HS-5 (cell line): Measurements from ENCODE around the gene PRKN.

Source experiments
- DNase-seq: peaks from one replicate; pipeline ENCODE4 v3.0.0-alpha.2; 2012; ENCODE audit warnings: low read depth

PRKN gene

DNA sequence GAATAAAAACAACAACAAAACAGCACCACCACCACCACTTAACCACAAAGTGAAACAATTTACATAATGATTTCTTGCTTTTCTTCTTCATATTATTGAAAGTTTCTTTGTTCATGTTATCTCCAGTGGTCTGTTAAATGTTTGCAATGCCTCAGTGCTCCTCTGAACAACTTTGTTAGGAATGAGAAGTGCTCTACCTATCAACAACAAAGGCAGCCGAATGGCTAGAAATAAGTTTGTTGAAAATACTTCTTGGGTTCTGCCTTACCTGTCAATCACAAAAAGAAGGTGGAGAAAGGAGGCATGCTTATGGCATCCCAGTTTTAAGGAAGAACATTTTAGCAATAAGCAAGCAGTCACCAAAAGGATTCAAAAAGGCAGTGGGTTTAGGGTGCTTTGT, 490.2 kb downstream of the PRKN start:
- DNase-seq: no peak

DNA sequence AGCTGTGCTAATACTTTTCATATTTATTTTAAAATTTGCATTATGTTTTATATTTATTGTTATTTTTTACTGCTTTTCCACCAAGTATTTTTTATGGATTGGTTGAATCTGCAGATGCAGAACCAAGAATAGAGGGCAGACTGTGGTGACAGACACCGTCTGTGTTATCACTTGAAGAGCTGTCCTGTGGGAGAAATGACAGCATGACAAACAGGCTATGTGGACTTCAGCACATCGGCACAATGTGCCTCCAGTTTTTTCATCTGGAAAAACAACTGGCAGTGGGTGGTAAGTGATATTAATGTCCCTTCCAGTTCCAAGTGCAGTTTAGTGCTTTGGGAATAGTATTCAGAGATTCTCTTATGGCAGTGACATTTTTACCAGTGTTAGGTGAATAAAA, 492.9 kb downstream of the PRKN start:
- DNase-seq: no peak

- no peak for DNase-seq
Measured at GRCh38 chr6:162230147-162230752, 497.3 kb downstream of the PRKN start.

DNA sequence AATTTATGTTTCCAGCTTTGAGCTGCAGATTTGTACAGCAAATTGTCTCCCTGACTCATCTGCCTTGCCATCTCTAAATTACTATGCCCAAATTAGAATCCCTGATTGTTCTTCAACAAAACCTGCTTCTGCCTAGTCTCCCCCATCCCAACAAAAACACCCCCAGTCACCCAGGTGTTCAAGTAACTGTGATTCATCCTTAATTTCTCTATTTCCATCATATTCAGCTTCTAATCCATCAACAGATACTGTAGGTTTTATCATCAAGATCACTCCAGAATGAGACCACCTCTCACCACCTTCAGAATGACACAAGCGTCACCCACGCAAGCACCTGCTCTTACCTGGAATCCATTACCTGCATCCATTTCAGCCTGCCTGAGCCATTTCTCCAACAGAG, 498.5 kb downstream of the PRKN start:
- DNase-seq: no peak

DNA sequence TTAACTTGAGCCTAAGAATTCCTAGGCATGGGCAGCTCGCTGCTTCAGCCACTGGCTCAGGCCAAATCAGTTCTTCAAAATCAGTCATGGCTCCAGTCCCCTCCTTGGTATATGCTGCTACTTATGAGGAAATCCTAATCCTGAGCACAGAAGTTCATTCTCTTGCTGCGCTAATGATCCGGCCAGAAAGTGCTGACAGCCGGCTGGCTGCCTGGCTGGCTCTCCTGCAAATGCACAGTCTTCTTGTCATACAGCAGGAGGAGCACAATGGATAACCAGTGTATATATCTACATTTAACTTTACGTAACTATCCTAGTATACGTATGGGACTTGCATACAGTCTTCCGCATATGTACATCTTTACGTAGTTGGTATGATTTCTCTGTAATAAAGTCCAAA, 500.8 kb downstream of the PRKN start:
- no peak for DNase-seq

DNA sequence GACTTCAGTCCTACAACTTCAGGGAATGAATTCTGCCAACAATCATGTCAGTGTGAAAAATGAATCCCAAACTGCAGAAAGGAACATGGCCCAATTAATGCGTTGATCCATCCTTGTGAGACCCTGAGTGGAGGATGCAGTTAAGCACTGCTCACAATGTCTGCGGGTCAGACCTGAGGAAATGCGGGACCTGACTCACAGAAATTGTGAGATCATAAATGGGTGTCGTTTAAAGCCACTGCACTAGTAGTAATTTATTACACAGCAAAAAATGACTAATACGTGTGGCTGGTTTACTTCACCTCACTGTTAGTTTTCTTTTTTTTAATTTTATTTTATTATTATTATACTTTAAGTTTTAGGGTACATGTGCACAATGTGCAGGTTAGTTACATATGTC, 505.0 kb downstream of the PRKN start:
- DNase-seq: no peak

- no peak for DNase-seq
Measured at GRCh38 chr6:162220876-162221275, 506.7 kb downstream of the PRKN start.

DNA sequence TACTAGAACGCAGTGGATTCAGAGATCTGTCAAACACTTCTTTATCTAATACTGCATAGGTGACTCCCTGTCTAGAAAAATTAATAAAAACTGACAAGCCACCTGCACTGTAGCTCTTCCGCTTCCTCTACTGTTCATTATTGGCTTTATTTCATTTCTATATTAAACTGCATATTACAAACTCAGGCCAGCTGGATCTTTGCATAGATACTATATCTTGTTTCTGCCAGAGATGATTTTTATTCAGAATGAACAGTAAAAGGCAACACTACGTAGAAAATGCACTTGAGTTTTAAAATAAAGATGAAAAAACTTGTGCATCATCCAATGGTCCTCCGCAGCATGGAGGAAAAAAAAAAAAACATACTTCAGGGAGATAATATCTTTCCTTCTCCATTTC, 508.3 kb downstream of the PRKN start:
- DNase-seq: no peak

DNA sequence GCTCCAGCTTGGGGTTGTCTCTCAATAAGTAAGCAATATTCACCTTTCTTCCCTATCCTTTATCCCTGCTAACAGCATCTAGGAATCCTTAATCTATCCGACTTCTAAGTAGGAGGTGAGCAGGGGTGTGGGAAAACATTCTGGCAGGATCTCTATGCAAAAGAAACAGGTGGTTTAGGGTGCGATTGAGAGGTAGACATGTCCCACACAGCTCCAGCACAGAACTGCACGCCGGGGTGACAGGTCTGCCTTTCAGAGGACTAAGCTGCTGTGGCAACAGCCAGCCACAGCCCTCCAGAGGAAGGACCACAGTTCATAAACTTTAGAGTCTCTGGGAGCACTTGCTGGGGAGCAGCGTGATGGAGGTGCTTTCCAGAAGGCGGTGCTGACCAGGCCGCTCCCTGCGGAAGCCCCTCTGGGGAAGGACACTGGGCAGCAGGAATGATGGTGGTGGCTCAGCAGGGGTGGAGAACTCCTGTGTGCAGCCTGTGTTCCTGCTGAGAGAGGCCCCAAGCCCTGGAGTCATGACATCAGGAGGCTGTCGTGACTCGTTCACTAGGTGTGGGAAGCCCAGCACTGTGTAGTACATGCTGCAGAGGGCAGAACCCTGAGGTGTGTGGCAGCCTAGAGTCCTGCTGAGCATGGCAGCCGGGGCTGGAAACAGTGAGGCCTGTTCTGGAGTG, 509.6 kb downstream of the PRKN start:
- DNase-seq: no peak

DNA sequence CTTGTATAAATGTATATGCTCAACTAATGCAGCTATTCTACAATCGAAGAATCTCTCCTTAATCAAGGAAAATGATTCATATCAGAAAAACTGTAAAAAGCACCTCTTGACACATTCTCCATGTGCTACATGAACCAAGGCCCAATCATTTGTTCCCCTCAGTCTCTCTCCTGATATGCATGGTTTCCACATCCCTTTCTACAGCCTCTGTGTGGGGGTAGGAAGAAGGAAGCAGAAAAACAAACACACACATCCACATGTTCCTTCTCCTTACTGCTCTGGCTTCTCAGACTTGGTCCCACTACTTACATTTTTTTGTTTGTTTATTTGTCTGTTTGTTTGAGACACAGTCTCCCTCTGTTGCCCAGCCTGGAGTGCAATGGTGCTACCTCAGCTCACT, 510.5 kb downstream of the PRKN start:
- no peak for DNase-seq

DNA sequence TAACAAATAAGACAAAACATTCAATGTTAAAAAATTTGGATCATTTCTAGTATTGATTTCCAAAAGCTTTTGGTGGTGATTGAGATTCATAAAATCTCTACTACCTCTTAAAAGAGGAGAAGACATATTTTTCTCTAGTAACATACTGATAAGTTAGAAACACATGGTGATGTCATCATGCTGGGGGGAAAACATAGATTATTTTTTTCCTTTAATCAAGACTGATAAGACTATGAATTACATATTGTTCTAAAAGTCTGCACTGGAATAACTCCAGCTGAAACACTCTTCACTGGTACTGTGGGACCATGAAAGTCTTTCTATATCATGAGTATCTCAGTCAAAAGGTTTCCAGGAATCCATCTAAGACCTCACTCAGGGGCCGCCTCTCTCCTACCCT, 515.8 kb downstream of the PRKN start:
- no peak for DNase-seq

DNA sequence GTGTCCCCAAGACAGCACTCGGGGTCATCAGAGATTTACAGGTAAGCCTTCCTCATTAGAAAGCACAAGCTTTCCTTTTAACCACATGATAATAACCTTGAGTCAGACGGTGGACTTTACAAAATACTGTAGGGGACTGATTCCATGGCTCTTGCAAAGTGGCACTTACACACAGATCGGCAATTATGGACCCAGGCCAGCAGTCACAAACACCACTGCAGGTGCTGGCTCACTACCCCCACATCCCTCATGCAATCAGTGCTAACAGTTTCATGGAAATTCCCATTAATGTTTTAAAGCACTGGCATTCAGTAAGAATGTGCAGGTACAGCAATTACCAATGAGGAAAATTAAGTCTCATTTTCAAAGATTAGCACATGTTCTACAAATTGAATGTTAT, 516.5 kb downstream of the PRKN start:
- no peak for DNase-seq

DNA sequence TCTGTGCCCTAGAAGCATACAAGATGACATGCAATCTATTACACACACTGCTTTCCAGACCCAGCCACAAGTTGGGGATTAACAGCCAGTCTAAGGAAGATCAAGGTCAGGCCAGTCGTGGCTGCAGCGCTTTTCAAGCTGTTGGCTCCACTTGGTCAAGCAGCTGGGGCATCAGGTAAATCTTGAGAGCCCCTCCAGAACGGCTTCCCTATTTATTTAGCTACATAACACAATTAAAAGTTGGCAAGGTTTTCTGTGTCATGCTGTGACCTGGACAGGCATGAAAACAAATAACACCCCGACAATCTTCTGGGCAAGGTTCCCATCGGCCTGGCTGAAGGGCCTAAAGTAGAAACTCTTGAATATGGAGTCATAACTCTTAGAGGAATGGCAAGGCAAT, 524.3 kb downstream of the PRKN start:
- no peak for DNase-seq

- no peak for DNase-seq
Measured at GRCh38 chr6:162200945-162201690, 526.4 kb downstream of the PRKN start.

DNA sequence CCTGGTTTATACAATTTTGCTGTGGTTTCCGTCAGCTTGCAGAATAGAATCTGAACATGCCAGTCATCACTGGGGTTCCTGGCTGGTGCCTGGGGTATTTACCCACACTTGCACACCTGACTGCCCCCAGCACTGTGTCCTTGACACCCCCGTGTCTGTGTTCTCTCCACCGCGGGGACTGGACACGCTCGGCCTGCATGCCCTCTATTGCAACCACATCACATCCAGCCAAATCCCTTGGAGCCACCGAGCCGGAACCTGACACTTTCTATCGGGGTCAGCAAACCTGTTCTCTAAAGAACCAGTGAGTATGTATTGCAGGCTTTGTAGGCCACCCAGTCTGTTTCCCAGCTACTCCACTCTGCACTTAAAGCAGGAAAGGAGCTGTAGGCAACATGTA, 527.5 kb downstream of the PRKN start:
- no peak for DNase-seq

GRCh38 chr6:162198925-162199324, 528.6 kb downstream of the PRKN start:
- DNase-seq: no peak

DNA sequence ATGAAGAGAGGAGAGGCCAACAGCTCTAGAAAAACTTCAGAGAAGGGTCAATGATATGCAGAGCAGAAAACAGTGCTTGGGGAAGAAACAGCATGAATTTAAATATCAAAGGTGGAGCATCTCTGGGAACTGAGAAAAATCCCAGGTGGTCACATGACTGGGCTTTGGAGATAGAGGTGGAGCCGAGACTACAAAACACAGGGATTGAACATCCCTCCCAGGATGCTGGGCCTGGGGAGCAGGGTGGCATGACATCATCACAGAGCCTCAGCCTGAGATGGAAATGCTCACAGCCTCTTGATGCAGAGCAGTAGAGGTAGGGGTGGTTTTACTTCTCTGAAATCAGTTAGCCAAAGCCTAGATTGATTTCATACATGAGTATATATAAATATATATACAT, 529.5 kb downstream of the PRKN start:
- no peak for DNase-seq

DNA sequence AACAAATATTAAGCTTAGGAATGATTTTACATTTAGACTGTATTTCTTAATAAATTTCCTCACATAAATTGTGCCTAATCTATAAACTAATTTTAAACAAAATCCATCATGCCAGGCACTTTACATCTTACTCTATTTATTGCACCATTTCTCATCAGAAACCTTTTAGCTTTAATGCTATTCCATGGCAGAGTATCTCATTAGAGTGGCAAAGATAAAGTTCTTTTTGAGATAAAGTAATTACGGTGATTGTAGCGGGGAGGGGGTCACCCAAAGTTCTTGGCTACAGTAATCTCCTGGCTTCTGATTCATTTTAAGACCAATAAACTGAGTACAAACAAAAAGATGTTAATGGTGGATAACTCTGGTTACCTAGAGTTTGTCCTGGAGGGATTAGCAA, 532.1 kb downstream of the PRKN start:
- no peak for DNase-seq

DNA sequence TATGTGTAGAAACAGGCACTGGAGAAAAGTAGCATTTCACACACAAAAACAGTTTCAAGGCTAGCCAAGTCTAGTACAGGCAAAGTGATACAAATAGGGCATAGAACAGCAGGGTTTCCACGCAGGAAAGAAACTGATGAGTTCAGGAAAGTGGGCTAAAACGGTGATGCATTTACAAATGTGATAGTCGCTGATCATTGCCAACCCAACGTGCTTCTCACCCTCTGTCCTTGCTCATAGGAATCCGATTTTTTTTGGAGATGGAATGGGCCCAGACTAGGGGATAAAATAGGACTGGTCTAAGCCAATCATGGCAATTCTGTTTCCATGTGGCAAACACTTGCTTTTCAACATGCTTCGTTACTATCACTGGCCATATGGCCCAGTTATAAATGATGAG, 536.6 kb downstream of the PRKN start:
- DNase-seq: no peak

DNA sequence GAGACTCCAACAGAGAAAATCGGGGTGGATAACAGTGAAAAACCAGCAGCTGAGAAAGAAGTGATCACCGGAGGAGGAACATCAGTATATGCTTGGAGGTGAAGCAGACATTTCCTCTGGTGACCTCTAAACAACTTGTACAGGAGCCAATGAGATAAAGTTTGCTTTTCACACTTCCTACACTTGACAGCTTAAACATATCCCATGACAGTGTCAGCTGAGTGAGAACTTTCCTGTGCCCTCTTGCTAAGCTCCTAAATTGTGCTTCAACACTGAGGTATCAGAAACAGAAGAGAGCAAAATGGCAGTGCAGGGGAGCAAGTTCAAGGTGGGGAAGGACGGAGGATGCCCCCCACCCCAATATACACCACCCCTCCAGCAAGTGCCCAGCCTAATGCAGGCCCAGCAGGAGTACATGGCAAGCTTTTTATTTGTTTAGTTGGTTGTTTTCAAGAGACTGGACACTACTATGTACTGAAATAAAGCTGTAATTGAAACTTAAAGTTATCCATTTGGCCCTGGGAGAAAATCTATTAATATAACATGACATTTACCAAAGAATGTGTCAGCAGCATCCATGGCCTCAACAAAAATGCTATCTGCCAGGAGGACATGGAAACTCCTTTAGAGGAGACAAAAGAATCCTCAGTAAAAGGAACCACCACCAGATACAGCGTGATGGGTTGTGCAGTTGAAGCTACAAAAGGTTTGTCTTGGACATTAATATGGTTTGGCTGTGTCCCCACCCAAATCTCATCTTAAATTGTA, 540.2 kb downstream of the PRKN start:
- DNase-seq: no peak

- DNase-seq: no peak
Measured at GRCh38 chr6:162184465-162184864, 543.1 kb downstream of the PRKN start.

- DNase-seq: peak; percentile 2
Measured at GRCh38 chr6:162181741-162182401, 545.7 kb downstream of the PRKN start.
